Right atrium auricular region (tissue), 2 donors: ENCODE measurements around the gene MTRFR. TPM values are rescaled to one million over a fixed set of nuclear protein-coding genes. Genes with fewer than 3 reads are reported as not detected.
A peak's percentile ranks its signal among the peaks of the same experiment; 100 is the strongest.

Experiments
- DNase-seq: peaks from one replicate; pipeline ENCODE4 v3.0.0-alpha.2; 2019; ENCODE audit warnings: low spot score
- H3K27ac ChIP-seq, 2 donors: fragments of 200-600 bp; sonication (generic); 1 replicate in 1 of 2; 2 replicates in 1 of 2; pipeline ENCODE4 v1.5.1; 2016 to 2019
- H3K27me3 ChIP-seq, 2 donors: fragments of 200-600 bp; sonication (generic); one replicate each; pipeline versions ENCODE4 v1.5.1 to v1.6.0; 2017 to 2019
- H3K36me3 ChIP-seq: fragments of 200-600 bp; sonication (generic); one replicate; pipeline ENCODE4 v1.5.1; 2016
- H3K4me1 ChIP-seq, 2 donors: fragments of 200-600 bp; sonication (generic); one replicate each; pipeline versions ENCODE4 v1.5.1 to v1.6.0; 2017 to 2019
- H3K4me3 ChIP-seq, 2 donors: fragments of 200-600 bp; sonication (generic); 1 replicate in 1 of 2; 2 replicates in 1 of 2; pipeline ENCODE4 v1.5.1; 2017 to 2019; ENCODE audit warnings: mild to moderate bottlenecking in 1 of 2, moderate library complexity in 1 of 2
- H3K9me3 ChIP-seq, 2 donors: fragments of 200-600 bp; sonication (generic); one replicate each; pipeline ENCODE4 v1.5.1; 2019
- CTCF ChIP-seq, 2 donors: fragments of 200-600 bp; sonication (generic); IDR thresholded peaks; one replicate each; pipeline ENCODE4 v1.5.1; 2019; ENCODE audit warnings: antibody characterized with exemption in 2 of 2
- total RNA-seq, 2 donors: library from RNA; depleted of rRNA; stranded (reverse); fragments of >200 nt; gene quantifications; one replicate each; pipeline ENCODE4 v1.1.0, GENCODE V29; 2016

MTRFR gene
- total RNA-seq, 2 donors from 2014 or later: 7.8 to 13.9 TPM

GRCh38 chr12:123267991-123268843 lies 35.0 kb downstream of the MTRFR start:
- no peak for TF ChIP-seq CTCF (IDR thresholded peaks at IDR 0.05)
- H3K27ac ChIP-seq: peak overlapping the region; percentile 15 to 84
- H3K36me3 ChIP-seq: peaks cover 18% of the 10 kb centered on the region
- H3K4me3 ChIP-seq: peak overlapping the region in 1 of 2 donors; percentile 77
- H3K9me3 ChIP-seq: no peaks in the 10 kb centered on the region
- H3K27me3 ChIP-seq: no peaks in the 10 kb centered on the region
- DNase-seq: no peak
- peaks cover 0 to 38% of the 10 kb centered on the region in 2 donors for H3K4me1 ChIP-seq

- Histone ChIP-seq H3K9me3 (no peaks in the 10 kb centered on the region), H3K27ac (peak overlapping the region; percentile 77 to 84), H3K27me3 (no peaks in the 10 kb centered on the region), H3K4me1 (peaks cover 0 to 38% of the 10 kb centered on the region in 2 donors), H3K36me3 (peaks cover 12% of the 10 kb centered on the region), H3K4me3 (peak overlapping the region in 1 of 2 donors; percentile 77)
- TF ChIP-seq CTCF (IDR thresholded peaks at IDR 0.05): no peak
- DNase-seq: no peak
Measured at GRCh38 chr12:123268850-123269249, 35.6 kb downstream of the MTRFR start.

GRCh38 chr12:123269395-123269892 lies 36.2 kb downstream of the MTRFR start:
- DNase-seq: peak; percentile 84
- peaks cover 0 to 38% of the 10 kb centered on the region in 2 donors for H3K4me1 ChIP-seq
- peak in 1 of 2 donors; percentile 40 for TF ChIP-seq CTCF (IDR thresholded peaks at IDR 0.05)
- H3K9me3 ChIP-seq: no peaks in the 10 kb centered on the region
- H3K27me3 ChIP-seq: no peaks in the 10 kb centered on the region
- H3K27ac ChIP-seq: peak overlapping the region; percentile 77 to 84
- H3K36me3 ChIP-seq: peaks cover 11% of the 10 kb centered on the region
- peak overlapping the region; percentile 72 to 77 for H3K4me3 ChIP-seq

GRCh38 chr12:123269896-123270213 lies 36.6 kb downstream of the MTRFR start:
- Histone ChIP-seq H3K4me3 (peak overlapping the region; percentile 72 to 77), H3K9me3 (no peaks in the 10 kb centered on the region), H3K36me3 (peaks cover 6% of the 10 kb centered on the region), H3K27ac (peak overlapping the region; percentile 77 to 84), H3K4me1 (peaks cover 0 to 38% of the 10 kb centered on the region in 2 donors), H3K27me3 (no peaks in the 10 kb centered on the region)
- DNase-seq: no peak
- TF ChIP-seq CTCF (IDR thresholded peaks at IDR 0.05): no peak

- no peaks in the 10 kb centered on the region for H3K27me3 ChIP-seq
- DNase-seq: no peak
- peaks cover 0 to 38% of the 10 kb centered on the region in 2 donors for H3K4me1 ChIP-seq
- H3K36me3 ChIP-seq: peaks cover 5% of the 10 kb centered on the region
- H3K27ac ChIP-seq: peak overlapping the region; percentile 77 to 84
- H3K4me3 ChIP-seq: peak overlapping the region; percentile 72 to 77
- H3K9me3 ChIP-seq: no peaks in the 10 kb centered on the region
- no peak for TF ChIP-seq CTCF (IDR thresholded peaks at IDR 0.05)
Measured at GRCh38 chr12:123270214-123271000, 37.2 kb downstream of the MTRFR start.
